HG03175 (cell line): ENCODE results near the gene TMEM161A.
"Not testable (repeated sequence)": the region's sequence is repeated elsewhere in the genome, so short reads cannot be mapped to it uniquely, and the experiment has no call there.

ENCODE experiments used
- ATAC-seq: cut with Tn5 transposase; IDR thresholded peaks from one replicate; pipeline ENCODE4 v1.9.1; 2021; ENCODE audit warnings: mild to moderate bottlenecking, moderate library complexity; ENCODE audit not compliant: unreplicated experiment

TMEM161A gene

GRCh38 chr19:19122902-19123301, 15.4 kb downstream of the TMEM161A start:
- ATAC-seq, result no peak

GRCh38 chr19:19121371-19121770, 16.9 kb downstream of the TMEM161A start:
- no peak for ATAC-seq

- ATAC-seq, result no peak
These were observed 17.7 kb downstream of the TMEM161A start for GRCh38 chr19:19120308-19121231.

GRCh38 chr19:19119325-19120237, 18.7 kb downstream of the TMEM161A start:
- ATAC-seq, result no peak

- no peak for ATAC-seq
These were observed 22.3 kb downstream of the TMEM161A start for GRCh38 chr19:19115954-19116353.

- ATAC-seq, result no peak
These were observed 25.1 kb downstream of the TMEM161A start for GRCh38 chr19:19113040-19113626.

- ATAC-seq, result no peak
These were observed 26.2 kb downstream of the TMEM161A start for GRCh38 chr19:19111967-19112580.

GRCh38 chr19:19111136-19111835, 27.0 kb downstream of the TMEM161A start:
- ATAC-seq, result no peak

GRCh38 chr19:19110410-19111135, 27.7 kb downstream of the TMEM161A start:
- no peak for ATAC-seq

GRCh38 chr19:19109601-19110000, 28.7 kb downstream of the TMEM161A start:
- ATAC-seq, result no peak

- ATAC-seq, result no peak
These were observed 30.6 kb downstream of the TMEM161A start for GRCh38 chr19:19107654-19108053.

GRCh38 chr19:19106938-19107337, 31.3 kb downstream of the TMEM161A start:
- ATAC-seq, result not testable (repeated sequence)

GRCh38 chr19:19106056-19106551, 32.2 kb downstream of the TMEM161A start:
- ATAC-seq, result no peak

GRCh38 chr19:19105365-19106055, 32.8 kb downstream of the TMEM161A start:
- ATAC-seq, result no peak

GRCh38 chr19:19103167-19103566, 35.1 kb downstream of the TMEM161A start:
- no peak for ATAC-seq

GRCh38 chr19:19102566-19102965, 35.7 kb downstream of the TMEM161A start:
- not testable (repeated sequence) for ATAC-seq

- ATAC-seq, result no peak
These were observed 36.7 kb downstream of the TMEM161A start for GRCh38 chr19:19101540-19101939.

GRCh38 chr19:19098703-19099632, 39.3 kb downstream of the TMEM161A start:
- ATAC-seq, result no peak
